HG02852 (cell line): Measurements from ENCODE around the gene CLIC1.
"Not testable (repeated sequence)": the region's sequence is repeated elsewhere in the genome, so short reads cannot be mapped to it uniquely, and the experiment has no call there.

Experiments used
- ATAC-seq: cut with Tn5 transposase; IDR thresholded peaks from one replicate; pipeline ENCODE4 v1.9.1; 2021; ENCODE audit warnings: mild to moderate bottlenecking, moderate library complexity; ENCODE audit not compliant: unreplicated experiment

Gene CLIC1

DNA sequence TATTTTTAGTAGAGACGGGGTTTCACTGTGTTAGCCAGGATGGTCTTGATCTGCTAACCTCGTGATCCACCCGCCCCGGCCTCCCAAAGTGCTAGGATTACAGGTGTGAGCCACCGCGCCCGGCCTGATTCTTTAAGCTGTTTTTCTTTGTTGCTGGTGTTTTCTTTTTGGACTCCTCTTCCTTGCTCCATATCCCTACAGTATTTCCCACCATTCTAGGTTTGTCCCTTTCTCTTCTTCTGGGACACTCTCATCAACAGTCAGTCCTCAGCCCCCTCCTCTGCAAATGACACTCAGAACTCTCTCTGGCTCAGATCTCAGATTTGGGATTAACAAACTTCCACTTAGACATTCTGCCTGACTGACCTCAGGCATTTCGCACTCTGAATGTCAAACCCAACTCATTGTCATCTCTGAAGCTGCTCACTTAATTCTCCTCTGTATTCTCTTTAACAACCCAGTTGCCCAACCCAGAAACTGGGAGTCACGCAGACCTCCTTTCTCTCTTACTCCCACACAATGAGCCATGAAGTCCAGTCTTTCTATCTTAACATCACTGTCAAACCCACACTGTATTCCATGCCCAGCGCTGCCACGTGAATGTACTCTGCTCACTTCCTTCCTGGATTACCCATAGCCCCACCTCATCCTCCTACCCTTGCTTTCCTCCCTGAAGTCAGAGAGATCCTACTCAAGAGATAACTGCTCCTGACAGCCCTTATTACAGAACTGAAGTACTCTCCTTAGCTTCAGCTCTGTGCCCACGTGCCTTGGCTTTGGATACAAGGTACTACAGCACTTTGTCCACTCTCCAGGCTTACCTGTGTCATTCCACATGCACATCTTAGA is 10.6 kb downstream of the CLIC1 start:
- ATAC-seq, result no peak

DNA sequence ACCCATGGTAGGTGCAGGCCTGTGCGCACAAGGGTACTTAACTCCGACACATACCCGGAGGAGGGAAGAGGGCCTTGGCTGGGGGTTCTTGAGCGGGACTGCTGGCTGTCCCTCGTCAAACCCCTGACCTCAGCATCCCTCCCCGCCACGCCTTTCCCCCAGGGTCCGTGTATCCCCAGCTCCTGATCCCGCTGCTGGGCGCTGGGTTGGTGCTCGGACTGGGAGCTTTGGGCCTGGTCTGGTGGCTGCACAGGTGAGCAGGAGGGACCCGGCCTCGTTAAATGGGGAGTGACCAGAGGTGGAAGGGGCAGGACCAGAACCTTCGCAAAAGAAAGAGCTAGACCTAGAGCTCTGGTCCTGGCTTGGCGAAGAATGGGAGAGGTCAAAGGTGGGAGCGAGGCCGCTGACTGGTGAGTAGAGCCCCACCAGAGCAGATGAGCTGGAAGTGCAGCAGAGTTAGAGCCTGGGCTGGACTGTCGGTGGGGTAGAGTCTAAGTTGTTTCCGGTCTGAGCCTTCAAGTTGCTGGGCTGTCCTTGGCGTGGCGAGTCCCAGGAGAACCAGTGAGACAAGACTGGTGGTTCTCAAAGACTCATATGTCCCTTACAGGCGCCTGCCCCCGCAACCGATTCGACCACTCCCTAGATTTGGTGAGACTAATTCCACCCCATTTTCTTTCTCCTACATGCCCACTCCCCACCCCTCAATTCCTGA is 12.2 kb downstream of the CLIC1 start:
- ATAC-seq, result no peak

DNA sequence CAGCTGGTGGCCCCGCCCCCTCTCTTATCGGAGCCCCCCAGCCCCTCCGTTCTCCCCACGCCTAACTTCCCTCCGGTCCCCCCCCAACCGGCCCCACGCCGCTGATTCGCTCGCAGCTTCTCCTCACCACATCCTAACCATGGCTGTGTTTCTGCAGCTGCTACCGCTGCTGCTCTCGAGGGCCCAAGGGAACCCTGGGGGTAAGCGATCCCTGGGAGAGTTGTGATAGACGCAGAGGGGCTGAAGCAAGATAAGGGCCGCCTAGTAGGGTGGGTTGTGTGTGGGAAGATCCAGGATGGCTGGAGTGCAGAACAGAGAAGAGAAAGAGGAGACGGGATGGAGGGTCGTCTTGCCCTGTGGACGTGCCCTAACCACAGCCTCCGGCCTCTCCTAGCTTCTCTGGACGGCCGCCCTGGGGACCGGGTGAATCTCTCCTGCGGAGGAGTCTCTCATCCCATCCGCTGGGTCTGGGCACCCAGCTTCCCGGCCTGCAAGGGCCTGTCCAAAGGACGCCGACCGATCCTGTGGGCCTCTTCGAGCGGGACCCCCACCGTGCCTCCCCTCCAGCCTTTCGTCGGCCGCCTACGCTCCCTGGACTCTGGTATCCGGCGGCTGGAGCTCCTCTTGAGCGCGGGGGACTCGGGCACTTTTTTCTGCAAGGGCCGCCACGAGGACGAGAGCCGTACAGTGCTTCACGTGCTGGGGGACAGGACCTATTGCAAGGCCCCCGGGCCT is 12.9 kb downstream of the CLIC1 start, which contains the start of gene MPIG6B:
MPIG6B (plus strand) TSS at position 129 of the 735 bp plus-strand sequence; CDS start at position 140, 11 bp downstream.
- ATAC-seq, result no peak

DNA sequence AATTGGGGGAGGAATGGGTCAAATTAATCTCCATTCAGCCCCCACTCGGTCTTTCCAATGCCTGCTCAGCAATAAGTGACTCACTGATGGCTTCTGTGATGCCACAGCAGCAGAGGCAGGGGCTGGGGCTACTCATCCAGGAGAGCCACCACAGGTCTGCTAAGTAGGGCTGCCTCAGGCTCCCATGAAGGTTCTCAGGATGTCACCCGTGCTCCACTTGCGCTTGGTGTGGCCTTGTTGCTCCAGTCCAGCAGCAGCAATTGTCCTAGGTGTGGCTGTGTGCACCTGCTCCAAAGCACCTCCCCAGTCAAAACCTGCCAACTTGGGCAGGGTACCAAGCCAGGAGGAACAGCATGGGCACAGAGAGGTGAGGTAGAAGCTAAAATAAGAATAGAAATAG is 14.2 kb downstream of the CLIC1 start:
- ATAC-seq, result no peak

DNA sequence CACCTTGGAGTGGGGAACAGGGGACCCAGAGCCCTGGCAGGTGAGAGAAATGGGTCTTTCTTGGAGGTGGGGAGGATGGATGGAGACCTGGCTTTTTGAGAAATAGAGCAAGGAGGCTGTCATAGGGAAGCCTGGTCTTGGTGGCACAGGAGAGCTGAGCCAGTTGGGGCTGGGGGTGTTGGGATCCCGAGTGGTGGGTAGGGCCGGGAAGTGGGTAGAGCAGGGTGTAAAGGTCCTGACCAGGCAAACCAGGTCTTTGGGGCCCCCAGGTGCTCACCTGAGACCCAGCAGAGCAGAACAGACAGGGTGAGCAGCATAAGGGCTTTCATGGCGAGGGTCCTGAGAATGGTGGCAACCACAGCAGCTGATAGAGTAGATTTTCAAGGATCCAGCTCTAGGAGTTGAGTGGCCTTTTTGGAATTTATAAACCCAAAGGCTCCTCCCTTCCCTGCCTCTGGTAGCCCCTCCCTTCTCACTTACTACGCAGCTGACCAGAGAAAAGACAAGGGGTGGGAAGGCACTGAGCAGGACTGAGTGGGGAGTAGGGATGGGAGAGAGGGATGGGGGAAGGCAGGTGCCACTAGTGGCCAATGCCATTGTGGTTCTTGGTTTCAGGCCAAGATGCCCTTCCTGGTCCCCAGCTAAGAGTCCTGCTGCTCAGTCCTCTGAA is 14.8 kb downstream of the CLIC1 start, which contains the start of gene LY6G6C:
LY6G6C (minus strand) TSS at position 396 of the 670 bp plus-strand sequence; CDS start at position 329, 67 bp downstream.
- ATAC-seq, result no peak

DNA sequence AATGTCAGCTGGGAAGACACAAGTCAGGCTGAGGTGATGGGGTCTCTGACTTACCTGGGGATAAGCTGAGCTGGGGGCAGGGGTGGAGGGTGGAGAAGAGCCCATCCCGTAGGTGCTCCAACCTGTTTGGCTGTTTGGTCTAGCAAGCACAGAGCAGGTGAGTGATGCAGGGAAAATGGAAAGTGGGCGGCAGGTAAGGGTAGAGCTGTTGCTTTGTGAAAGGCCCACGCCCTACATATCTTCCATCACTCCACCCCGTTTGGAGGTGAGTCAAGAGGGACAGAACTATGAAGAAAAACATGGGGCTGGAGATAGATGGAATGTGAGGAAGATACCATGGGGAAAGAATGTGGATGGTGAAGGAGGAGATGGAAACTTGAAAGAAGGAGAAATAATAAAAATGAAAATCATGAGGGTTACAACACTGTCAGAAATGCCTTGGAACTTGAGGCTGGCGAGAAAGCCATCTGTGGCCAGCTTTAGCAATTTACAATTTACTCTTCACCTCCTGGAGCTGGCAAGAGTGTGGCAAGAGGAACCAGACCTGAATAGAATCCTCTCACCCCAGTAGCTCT is 16.0 kb downstream of the CLIC1 start:
- no peak for ATAC-seq

DNA sequence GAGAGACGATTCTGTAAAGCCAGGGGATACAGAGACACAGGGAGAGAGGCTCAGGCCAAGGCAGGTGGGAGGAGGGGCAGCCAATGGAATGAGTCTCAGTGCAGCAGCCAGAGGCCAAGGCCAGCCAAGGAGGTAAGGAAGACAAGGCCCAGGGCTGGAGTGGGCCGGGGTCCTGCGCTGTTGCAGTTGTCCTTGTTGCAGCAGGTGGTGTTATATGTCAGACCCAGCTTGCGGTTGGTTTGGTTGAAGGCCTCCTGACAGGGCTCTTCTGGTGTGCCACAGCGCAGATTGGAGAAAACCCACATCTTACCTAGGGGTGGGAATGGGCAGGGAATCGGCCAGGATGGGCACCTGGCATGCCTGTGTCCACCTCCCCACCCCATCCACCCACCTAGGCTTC is 17.3 kb downstream of the CLIC1 start:
- ATAC-seq, result no peak

DNA sequence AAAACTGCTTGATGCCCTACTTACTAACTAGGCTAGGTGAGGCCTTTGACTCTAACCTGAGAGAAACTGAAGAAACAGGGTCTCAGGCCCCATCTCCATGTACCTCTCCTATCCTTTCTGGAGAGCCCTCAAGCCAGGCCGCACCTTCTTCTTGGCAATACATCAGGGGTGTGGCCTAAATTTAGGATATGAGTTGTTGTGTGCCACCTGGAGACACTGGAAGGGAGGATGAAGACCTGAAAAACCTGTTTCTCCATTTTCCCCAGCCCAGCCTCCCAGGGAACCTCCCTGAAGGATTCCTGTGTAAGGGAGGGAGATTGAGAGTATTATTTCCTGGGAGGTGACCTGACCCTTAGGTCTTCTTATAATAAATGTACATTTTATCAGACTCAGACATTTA is 18.1 kb downstream of the CLIC1 start:
- no peak for ATAC-seq

DNA sequence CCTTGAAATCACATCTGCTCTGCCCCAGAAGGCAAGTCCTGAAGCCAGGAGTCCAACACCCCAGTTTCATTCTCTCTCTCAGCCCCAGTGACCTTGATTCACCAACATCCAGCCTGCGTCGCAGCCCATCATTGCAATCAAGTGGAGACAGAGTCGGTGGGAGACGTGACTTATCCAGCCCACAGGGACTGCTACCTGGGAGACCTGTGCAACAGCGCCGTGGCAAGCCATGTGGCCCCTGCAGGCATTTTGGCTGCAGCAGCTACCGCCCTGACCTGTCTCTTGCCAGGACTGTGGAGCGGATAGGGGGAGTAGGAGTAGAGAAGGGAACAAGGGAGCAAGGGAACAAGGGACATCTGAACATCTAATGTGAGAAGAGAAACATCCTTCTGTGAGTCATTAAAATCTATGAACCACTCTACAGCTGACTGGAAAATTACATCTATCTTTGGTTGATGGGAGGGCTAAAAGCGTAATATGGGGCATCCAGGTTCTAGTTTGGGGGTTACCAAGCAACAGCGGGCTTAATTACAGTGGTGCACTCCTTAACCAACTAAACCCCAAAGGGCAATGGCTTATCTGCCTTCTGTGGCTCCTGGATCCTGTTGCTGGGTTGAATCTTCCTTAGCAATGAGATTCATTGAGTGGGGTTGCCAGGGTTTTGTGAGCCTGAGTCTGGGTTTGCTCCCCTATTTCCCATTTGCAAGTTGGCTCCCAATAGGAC is 18.7 kb downstream of the CLIC1 start:
- no peak for ATAC-seq

DNA sequence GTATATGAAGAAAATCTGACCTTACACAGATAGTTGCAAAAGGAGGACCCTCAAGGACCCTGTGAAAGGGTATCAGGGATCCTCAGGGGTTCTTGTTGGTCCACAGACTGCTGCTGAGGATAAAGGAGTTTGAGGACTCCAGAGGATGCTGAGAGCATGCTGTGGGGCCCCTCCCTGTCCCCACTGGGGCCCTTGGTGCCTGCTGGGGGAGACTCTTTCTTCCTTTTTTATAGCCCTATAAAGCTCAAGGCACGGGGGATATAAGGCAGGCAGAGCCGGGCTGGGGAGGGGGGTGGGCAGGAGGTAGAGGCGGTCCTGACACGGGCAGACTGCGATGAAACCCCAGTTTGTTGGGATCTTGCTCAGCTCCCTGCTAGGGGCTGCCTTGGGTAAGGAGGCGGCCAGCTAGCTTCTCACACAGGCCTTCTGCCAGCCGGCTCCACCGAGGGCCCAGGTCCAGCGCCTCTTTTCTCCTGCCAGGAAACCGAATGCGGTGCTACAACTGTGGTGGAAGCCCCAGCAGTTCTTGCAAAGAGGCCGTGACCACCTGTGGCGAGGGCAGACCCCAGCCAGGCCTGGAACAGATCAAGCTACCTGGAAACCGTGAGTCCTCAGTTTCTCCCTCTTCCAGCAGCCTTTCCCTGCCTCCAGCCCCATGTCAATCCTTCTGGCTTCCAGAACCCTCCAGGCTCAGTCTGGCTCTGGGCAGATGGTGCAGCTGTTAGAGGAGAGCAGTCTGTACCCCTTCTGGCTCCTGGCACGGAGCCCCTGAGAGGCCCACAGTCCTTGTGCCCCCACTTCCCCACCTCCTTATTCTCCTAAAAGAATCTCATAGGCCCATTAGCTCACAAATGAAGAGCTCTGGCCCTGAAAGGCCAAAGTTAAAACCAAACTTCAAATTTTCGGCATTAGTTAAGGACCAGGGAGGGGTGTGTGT is 21.0 kb downstream of the CLIC1 start, which contains the start of gene LY6G6D:
LY6G6D (plus strand) TSS at position 327 of the 937 bp plus-strand sequence; CDS start at position 335, 8 bp downstream.
- no peak for ATAC-seq

DNA sequence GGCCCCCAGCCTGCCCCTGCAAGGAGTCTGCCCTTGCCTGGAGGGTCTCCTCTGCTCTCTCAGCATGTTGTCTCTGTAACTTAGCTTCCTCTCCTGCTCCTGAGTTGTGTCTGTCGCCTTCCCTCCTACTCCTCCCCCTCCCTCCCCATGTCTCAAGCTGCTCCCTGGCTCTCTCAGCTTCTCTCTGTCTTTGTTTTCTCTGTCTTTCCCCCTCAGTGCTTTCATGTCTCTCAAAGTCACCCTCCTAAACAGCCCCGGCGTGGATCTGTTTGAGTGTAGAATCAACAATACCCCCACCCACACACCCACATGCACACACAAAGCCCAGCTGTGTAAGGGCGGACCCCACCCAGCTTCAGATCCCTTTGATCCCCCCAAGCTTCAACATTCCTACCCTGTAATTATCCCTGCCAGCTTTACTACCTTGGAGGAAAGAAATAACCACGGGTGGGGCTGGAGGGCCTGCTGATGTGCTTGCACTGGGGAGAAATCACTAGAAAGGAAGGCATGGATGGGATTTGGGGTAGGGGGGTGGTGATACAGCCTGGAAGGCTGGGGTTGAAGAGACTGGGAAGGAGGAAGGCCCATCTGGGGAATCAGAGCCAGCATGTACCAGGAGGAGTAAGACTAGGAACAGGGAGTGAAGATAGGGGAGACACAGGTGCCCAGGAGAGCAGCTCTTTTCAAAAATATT is 22.2 kb downstream of the CLIC1 start:
- no peak for ATAC-seq

DNA sequence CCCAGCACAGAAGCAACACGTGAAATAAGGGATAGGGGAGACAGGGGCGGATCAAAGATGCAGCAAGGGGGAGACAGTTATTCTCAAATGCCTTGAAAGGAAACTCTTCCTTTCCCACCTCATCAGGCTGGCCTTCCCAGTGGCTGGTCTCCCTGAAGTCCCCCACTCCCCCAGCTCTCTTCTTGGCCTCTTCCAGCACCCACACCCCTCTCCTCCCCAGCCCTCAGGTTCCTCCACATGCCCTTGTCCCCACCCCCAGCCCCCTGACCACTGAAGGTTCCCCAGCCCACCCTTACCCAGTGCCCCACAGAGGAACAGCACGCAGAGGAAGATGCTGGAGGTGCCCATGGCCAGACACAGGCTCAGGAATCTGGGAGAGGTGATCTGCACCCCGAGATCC is 22.9 kb downstream of the CLIC1 start:
- no peak for ATAC-seq

DNA sequence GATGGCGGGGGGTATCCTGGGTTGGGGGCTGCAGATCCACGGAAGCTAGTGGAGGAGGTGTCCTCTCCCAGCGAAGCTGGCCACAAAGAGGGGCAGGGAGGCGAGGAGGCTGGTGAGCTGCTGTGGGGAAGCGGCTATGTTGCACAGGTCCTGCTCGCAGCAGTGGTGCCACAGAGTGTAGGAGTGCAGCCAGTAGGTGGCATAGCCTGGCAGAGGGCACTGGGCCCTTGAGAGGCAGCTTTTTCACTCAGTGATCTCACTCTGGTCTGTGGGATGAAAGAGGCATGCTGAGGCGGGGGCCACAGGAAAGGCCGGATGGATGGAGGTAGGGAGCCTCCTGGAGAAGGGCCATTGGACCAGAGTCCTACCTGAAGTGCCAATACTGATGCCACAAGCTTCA is 24.0 kb downstream of the CLIC1 start:
- ATAC-seq, result no peak

DNA sequence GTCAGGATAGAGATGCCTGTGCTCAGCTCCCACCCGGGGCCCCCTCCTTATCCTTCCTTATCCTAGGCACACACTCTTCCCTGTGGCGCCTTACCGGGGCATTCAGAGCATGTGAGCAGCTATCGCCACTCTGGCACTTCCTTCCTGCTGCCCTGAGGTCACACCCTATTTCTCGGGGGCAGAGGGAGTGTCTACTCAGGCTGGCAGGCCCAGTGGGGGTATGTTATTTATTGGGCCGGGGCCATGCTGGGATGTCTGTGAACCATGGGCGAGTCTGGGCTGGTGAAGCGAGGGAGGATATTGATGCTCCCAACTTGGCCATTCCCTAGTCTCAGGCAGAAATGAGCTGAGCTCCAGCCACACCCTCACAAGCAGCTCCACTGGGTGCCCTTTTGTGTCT is 25.1 kb downstream of the CLIC1 start:
- no peak for ATAC-seq

DNA sequence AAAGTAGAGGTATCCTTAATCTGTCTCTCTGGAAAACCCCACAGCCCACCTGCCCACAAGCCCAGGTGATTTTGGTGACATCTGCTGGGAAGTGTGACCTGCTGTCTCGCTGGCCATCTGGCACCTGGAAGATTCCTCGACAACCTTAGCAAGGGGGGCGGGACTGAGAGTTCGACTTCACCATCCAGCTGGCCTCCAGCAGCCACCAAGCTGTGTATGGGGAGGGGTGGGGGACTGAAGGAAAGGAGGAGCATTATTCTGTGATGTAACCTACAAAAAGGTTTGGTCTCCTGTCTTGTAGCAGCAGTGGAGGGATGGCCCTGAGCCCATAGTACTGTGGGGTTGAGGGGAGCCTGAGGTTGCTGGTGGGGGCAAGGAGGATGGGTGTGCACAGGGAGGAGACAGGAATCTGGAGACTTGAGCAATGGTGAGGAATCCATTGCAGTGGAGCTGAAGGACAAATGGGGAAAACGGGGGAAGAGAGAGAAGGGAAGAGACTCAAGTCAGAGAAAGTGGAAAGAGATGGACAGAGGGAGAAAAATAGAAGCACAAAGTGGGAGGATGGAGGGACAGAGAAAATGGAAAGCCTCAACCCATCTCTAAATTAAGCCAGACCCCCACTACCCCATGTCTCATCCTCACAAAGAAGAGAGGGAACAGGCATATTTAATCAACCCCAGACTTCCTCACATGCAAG is 25.7 kb downstream of the CLIC1 start:
- ATAC-seq, result no peak

DNA sequence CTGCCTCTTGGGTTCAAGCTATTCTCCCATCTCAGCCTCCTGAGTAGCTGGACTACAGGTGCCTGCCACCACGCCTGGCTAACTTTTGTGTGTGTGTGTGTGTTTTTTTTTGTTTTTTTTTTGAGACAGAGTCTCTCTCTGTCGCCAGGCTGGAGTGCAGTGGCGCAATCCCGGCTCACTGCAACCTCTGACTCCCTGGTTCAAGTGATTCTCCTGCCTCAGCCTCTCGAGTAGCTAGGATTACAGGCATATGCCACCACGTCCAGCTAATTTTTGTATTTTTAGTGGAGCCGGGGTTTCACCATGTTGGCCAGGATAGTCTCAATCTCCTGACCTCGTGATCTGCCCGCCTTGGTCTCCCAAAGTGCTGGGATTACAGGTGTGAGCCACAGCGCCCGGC is 27.2 kb downstream of the CLIC1 start:
- not testable (repeated sequence) for ATAC-seq

DNA sequence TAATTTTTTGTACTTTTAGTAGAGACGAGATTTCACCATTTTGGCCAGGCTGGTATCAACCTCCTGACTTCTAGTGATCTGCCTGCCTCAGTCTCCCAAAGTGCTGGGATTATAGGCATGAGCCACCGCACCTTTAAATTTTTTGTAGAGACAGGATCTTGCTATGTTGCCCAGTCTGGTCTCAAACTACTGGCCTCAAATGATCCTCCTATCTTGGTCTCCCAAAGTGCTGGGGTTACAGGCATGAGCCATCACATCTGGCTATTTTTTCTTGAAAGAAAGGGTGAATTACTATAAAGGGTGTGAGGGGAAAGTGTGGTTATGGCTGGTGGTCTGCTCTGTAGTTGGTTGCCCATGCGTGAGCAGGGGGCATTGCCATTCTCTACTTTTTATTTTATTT is 28.1 kb downstream of the CLIC1 start:
- ATAC-seq, result no peak
